GM06990 (cell line): ENCODE measurements around the gene ACKR2.
"Not testable (repeated sequence)": the region's sequence is repeated elsewhere in the genome, so short reads cannot be mapped to it uniquely, and the experiment has no call there.

Experiments used
- DNase-seq: peaks from one replicate; pipeline ENCODE4 v3.0.0-alpha.2; 2011; ENCODE audit not compliant: insufficient read length; ENCODE audit errors: extremely low read depth
- H3K27me3 ChIP-seq: replicated peaks from 2 replicates; pipeline ENCODE4 v1.6.0; 2011; ENCODE audit warnings: low read length; ENCODE audit not compliant: control insufficient read depth, insufficient read depth
- H3K36me3 ChIP-seq: 2 replicates; pipeline ENCODE4 v1.5.1; 2011; ENCODE audit warnings: low read length; ENCODE audit not compliant: control insufficient read depth, insufficient read depth
- H3K4me3 ChIP-seq: replicated peaks from 2 replicates; pipeline ENCODE4 v1.5.1; 2011; ENCODE audit warnings: low read depth, mild to moderate bottlenecking, control low read depth, low read length
- CTCF ChIP-seq: IDR thresholded peaks from 2 replicates; pipeline ENCODE4 v1.5.1; 2011; ENCODE audit warnings: low read length, control low read depth, mild to moderate bottlenecking, inconsistent platforms; ENCODE audit not compliant: insufficient read depth, poor library complexity, severe bottlenecking

ACKR2 gene

DNA sequence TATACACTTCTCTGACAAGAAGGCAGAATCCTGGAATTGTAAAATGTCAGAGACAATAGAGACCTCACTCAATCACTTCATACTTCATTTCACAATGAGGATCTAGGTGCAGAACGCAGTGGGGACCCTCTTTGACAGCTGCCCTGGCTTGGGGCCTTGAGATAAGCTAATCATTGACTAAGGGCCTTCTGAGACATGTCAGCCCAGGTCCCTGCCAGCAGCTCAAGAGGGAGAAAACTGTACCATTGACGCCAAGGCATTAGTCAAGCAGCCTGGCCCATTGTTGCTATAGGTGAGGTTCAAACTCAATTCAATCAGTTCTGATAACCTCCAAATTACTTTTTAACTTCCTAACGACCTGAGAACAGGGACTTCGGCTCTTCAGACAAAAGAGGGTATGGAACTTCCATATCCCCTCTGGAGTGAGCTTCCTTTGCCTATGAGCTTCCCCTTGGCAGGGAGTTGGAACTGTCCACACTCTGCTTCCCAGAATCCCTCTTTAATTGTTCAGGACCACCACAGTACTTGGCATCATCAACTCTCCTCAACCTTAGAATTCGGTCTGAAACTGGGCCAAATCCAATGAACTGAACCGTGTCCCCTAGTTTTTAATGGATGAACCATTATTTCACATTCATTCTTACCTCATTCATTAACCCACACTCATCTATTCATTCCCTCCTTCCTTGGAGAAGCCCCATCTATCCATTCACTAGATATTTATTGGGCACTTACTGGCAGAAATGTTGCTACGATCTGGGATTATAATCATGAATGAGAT lies 67.9 kb downstream of the ACKR2 start:
- DNase-seq = no peak
- H3K4me3 ChIP-seq = no peak overlapping the region
- H3K27me3 ChIP-seq = no peaks in the 10 kb centered on the region
- no peak for TF ChIP-seq CTCF
- no peaks in the 10 kb centered on the region for H3K36me3 ChIP-seq

DNA sequence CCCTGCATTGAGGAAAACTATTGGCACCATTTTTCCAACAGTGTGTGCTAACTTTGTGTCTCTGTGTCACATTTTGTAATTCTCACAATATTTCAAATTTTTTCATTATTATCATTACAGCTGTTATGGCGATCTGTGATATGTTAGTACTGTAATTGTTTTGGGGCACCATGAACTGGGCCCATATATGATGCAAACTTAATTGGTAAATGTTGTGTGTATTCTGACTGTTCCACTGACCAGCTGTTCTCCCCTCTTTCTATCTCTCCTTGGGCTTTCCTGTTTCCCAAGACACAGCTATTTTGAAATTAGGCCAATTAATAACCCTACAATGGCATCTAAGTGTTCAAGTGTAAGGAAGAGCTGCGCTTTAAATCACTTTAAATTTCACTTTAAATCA lies 68.6 kb downstream of the ACKR2 start:
- H3K36me3 ChIP-seq = no peaks in the 10 kb centered on the region

DNA sequence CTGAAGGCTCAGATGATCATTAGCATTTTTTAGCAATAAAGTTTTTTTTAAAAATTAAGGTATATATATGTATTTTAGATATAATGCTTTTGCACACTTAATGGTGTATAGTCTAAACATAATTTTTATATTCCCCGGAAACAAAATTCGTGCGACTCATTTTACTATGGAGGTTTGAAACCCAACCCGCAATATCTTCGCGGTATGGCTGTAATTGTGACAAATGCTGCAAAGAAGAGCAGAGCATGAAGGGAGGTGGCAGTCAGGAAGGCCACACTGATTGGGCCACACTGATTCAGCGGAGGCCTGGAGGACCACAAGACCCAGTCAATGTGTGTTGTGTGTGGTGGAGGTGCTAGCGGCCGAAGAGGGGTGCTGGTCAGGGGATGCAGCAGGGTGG lies 70.9 kb downstream of the ACKR2 start:
- no peak for TF ChIP-seq CTCF
- no peak overlapping the region for H3K4me3 ChIP-seq
- no peak for DNase-seq
- no peaks in the 10 kb centered on the region for H3K36me3 ChIP-seq
- no peaks in the 10 kb centered on the region for H3K27me3 ChIP-seq

More for the DNA sequence above, 68.6 kb downstream of the ACKR2 start:
- DNase-seq = no peak
- Histone ChIP-seq H3K27me3 (no peaks in the 10 kb centered on the region), H3K4me3 (no peak overlapping the region)
- no peak for TF ChIP-seq CTCF

- DNase-seq = peak; percentile 84
Measured at GRCh38 chr3:42880601-42881451, 71.6 kb downstream of the ACKR2 start.

GRCh38 chr3:42883251-42883930 lies 74.1 kb downstream of the ACKR2 start:
- not testable (repeated sequence) for H3K36me3 ChIP-seq, H3K27me3 ChIP-seq, H3K4me3 ChIP-seq, DNase-seq

More at GRCh38 chr3:42880601-42881451, 71.6 kb downstream of the ACKR2 start:
- Histone ChIP-seq H3K4me3 (peak overlapping the region; percentile 66), H3K36me3 (no peaks in the 10 kb centered on the region), H3K27me3 (no peaks in the 10 kb centered on the region)
- peak; percentile 91 for TF ChIP-seq CTCF

GRCh38 chr3:42884324-42884723 lies 75.1 kb downstream of the ACKR2 start:
- DNase-seq = no peak
- no peak for TF ChIP-seq CTCF
- Histone ChIP-seq H3K27me3 (no peaks in the 10 kb centered on the region; the same call in 1 of the 2 replicates), H3K36me3 (no peaks in the 10 kb centered on the region), H3K4me3 (no peak overlapping the region)
